Rectal smooth muscle tissue (tissue), 1 donor: ENCODE data around the gene FAM149B1.

Experiments used
- H3K27ac ChIP-seq: one replicate; pipeline ENCODE4 v1.7.0; 2013; ENCODE audit warnings: low read depth, low read length, inconsistent platforms
- H3K27me3 ChIP-seq: one replicate; pipeline ENCODE4 v1.7.0; 2013; ENCODE audit warnings: low read length; ENCODE audit not compliant: control insufficient read depth, insufficient read depth
- H3K36me3 ChIP-seq: one replicate; pipeline ENCODE4 v1.7.0; 2013; ENCODE audit warnings: low read length; ENCODE audit not compliant: control insufficient read depth, insufficient read depth
- H3K4me1 ChIP-seq: one replicate; pipeline ENCODE4 v1.7.0; 2013; ENCODE audit warnings: low read length; ENCODE audit not compliant: control insufficient read depth, insufficient read depth
- H3K4me3 ChIP-seq: one replicate; pipeline ENCODE4 v1.7.0; 2013; ENCODE audit warnings: low read length
- H3K9ac ChIP-seq: one replicate; pipeline ENCODE4 v1.7.0; 2013; ENCODE audit warnings: low read length

Gene FAM149B1

DNA sequence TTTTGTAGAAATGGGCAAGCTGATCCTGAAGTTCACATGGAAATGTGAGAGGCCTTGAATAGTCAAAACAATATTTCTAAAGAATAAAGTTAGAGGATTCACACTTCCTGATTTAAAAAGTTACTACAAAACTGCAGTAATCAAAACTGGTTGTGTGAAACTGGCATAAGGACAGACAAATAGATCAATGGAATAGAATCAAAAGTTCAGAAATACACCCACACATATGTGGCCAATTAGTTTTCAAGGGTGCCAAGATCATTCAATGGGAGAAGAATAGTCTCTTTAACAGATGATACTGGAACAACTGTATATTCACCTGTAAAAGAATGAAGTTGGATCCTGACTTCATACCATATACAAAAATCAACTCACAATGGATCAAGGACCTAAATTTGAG is 51.5 kb downstream of the FAM149B1 start:
- Histone ChIP-seq H3K36me3 (peaks cover 8% of the 10 kb centered on the region), H3K27me3 (no peaks in the 10 kb centered on the region)

DNA sequence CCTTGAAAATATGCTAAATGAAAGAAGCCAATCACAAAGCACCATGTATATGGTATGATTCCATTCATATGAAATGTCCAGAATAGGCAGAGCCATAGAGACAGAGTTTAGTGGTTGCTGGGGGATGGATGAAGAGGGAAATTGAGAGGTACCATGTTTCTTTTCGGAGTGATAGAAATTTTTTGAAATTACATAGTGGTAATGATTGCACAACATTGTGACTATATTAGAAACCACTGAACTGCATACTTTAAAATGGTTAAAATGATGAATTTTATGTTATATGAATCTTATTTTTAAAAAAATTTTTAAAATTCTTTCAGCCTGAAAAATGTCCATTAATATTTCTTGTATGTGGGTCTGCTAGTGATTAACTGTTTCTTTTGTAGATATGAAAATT is 53.1 kb downstream of the FAM149B1 start:
- Histone ChIP-seq H3K27ac (no peak overlapping the region), H3K4me3 (no peak overlapping the region), H3K36me3 (peaks cover 8% of the 10 kb centered on the region), H3K9ac (no peak overlapping the region), H3K27me3 (no peaks in the 10 kb centered on the region), H3K4me1 (no peaks in the 10 kb centered on the region)

More for the DNA sequence above, 51.5 kb downstream of the FAM149B1 start:
- Histone ChIP-seq H3K9ac (no peak overlapping the region), H3K27ac (no peak overlapping the region), H3K4me3 (no peak overlapping the region), H3K4me1 (no peaks in the 10 kb centered on the region)

DNA sequence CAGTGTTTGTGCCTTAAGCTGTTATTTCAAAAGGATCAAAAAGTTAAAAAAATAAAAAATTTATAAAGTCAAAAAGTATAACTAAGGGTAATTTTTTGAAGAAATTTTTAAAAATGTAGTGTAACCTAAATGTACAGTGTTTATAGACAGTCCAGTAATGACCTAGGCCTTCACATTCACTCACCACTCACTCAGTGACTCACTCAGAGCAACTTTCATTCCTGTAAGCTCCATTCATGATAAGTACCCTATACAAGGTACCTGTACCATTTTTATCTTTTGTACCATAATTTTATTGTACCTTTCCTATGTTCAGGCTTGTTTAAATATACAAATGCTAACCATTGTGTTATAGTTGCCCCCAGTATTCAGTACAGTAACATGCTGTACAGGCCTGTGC is 57.6 kb downstream of the FAM149B1 start:
- no peaks in the 10 kb centered on the region for H3K4me1 ChIP-seq

DNA sequence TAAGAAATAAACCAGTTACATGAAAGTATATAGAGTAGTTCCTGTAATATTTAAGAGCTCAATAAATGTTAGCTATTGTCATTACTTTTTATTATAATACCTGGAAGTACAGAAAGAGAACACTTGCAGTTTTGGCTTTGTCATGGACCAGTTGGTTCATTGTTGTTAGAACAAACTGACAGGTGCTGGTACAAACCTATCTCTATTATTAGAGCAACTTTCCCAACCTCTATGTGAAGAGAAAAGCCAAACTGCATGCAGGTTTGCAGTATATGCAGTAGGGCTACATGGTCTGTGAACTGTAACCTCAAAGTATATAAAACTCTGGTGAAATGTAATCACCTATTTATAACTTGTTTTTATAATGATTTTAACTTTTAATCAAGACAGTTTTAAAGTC is 58.7 kb downstream of the FAM149B1 start:
- Histone ChIP-seq H3K27me3 (no peaks in the 10 kb centered on the region), H3K4me3 (no peak overlapping the region), H3K4me1 (no peaks in the 10 kb centered on the region), H3K36me3 (peaks cover 5% of the 10 kb centered on the region), H3K27ac (no peak overlapping the region), H3K9ac (no peak overlapping the region)

More for the DNA sequence above, 57.6 kb downstream of the FAM149B1 start:
- H3K4me3 ChIP-seq: no peak overlapping the region
- H3K9ac ChIP-seq: no peak overlapping the region
- peaks cover 5% of the 10 kb centered on the region for H3K36me3 ChIP-seq
- H3K27me3 ChIP-seq: no peaks in the 10 kb centered on the region
- no peak overlapping the region for H3K27ac ChIP-seq

DNA sequence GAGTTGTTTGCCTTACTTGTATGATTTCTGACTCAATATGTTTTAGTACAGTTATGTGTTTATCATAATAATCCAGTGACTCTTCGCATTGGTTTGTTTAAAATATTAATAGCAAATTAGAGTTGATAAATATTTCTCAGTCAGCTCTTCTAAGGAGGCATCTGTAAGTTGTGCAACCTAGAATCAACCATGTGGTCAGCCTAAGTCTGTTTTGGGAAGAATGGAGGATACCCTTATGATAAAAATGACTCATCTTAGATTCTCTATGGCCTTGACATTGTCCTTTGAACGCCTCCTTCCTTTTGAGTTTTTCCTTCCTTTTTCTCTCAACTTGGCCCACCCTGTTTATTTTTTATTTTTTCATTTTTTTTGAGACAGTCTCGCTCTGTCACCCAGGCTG is 60.3 kb downstream of the FAM149B1 start:
- Histone ChIP-seq H3K4me3 (no peak overlapping the region), H3K27ac (no peak overlapping the region), H3K36me3 (peaks cover 7% of the 10 kb centered on the region), H3K9ac (no peak overlapping the region), H3K4me1 (no peaks in the 10 kb centered on the region), H3K27me3 (no peaks in the 10 kb centered on the region)

DNA sequence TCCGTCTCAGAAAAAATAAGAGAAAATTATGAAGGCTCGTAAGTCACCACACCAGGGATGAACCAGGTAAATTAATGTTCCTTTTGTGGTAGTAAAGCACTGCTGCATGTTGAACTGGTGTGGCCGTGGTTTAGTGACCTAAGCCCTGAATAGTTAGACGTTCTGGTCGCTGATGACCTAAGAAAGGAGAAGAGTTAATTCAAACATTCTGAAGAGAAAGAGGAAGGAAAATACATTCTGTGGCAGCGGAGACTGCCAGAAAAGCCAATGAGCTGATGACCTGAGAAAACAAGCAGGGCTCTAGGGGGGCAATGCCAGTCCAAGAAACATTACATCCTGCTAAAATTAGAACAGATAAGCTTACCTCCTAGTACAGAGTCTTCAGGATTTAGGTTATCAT is 61.6 kb downstream of the FAM149B1 start:
- H3K9ac ChIP-seq: no peak overlapping the region
- H3K27ac ChIP-seq: no peak overlapping the region
- no peaks in the 10 kb centered on the region for H3K27me3 ChIP-seq
- no peaks in the 10 kb centered on the region for H3K4me1 ChIP-seq
- H3K36me3 ChIP-seq: peaks cover 7% of the 10 kb centered on the region
- no peak overlapping the region for H3K4me3 ChIP-seq

DNA sequence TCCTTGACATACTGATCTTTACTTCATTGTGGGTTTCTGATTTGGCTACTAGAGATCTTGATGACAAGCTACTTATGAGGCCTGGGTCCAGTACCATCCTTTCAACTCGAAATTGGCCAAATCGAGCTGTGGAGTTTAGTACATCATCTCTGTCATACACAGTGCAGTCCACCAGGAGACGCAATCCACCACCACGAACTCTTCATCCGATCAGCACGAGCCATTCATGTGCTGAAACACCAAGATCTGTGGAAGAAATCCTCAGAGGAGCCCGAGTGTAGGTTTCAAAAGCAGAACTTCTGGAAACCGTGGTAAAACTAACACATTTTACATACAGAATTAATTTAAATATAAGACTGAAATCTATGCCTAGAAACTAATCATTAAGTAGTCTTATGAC is 65.0 kb downstream of the FAM149B1 start:
- Histone ChIP-seq H3K4me1 (no peaks in the 10 kb centered on the region), H3K27ac (no peak overlapping the region), H3K27me3 (no peaks in the 10 kb centered on the region), H3K36me3 (peaks cover 7% of the 10 kb centered on the region), H3K9ac (no peak overlapping the region), H3K4me3 (no peak overlapping the region)

DNA sequence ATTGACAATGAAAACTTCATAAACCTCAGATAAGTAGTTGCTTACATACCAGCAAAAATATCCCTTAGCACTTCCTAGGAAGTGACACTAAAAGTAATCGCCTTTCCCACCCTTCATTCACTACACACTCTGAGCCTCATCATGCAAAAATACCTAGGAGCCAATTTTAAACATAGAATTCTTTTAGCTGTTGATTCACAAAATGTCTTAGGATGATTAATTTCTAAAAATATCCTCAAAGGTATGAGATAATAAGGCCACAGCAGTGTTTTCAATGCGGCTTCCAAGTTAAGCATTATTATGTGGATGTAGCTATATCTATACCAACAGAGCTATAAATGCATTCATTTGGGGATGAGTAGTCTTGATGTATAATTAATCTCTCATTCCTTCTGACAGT is 66.0 kb downstream of the FAM149B1 start:
- H3K4me1 ChIP-seq: no peaks in the 10 kb centered on the region
- peaks cover 7% of the 10 kb centered on the region for H3K36me3 ChIP-seq
- no peak overlapping the region for H3K9ac ChIP-seq
- no peak overlapping the region for H3K4me3 ChIP-seq
- H3K27me3 ChIP-seq: no peaks in the 10 kb centered on the region
- no peak overlapping the region for H3K27ac ChIP-seq

DNA sequence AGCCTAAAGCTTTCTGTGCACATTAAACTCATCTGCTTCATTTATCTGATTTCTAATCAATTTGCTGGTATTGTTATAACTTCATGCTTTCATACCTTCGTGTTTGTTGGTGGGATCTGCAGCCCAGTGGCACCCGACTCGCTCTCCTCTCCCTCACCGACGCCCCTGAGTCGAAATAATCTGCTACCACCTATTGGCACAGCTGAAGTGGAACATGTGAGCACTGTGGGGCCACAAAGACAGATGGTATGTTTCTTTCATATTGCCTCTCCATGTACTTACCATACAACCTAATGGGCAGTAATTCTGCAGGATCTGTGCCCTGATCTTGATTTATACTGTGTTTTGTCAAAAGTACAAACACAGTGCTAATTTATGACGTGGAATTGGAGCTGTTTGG is 66.8 kb downstream of the FAM149B1 start:
- no peaks in the 10 kb centered on the region for H3K4me1 ChIP-seq
- no peak overlapping the region for H3K9ac ChIP-seq
- H3K27ac ChIP-seq: no peak overlapping the region
- H3K4me3 ChIP-seq: no peak overlapping the region
- H3K36me3 ChIP-seq: peaks cover 7% of the 10 kb centered on the region
- H3K27me3 ChIP-seq: no peaks in the 10 kb centered on the region

DNA sequence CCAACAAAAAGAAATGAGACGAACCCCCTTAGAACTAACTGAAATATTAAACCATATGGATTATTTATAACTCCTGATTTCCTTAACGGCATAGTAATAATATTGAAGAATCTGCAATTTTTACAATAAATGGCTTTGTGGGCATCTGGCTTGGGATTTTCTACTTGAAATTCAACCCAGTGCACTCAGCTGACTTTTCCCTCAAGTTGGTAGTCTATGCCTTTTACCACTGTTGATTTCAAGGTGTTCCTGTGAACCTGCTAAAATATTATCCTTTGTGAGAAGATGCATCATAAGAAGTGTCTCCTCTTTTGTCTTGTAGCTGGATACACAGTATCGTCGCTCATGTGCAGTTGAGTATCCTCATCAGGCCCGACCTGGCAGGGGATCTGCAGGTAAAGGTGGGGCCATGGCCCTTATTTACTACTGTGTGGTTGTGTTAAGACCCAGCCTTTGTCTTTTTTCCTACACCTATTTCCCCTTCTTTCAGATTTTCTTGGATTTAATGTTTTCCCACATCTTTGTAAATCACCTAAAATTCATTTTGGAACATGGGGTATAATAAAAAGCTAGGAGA is 71.2 kb downstream of the FAM149B1 start:
- Histone ChIP-seq H3K27ac (no peak overlapping the region), H3K27me3 (no peaks in the 10 kb centered on the region), H3K36me3 (peaks cover 8% of the 10 kb centered on the region), H3K9ac (no peak overlapping the region), H3K4me1 (no peaks in the 10 kb centered on the region), H3K4me3 (no peak overlapping the region)

DNA sequence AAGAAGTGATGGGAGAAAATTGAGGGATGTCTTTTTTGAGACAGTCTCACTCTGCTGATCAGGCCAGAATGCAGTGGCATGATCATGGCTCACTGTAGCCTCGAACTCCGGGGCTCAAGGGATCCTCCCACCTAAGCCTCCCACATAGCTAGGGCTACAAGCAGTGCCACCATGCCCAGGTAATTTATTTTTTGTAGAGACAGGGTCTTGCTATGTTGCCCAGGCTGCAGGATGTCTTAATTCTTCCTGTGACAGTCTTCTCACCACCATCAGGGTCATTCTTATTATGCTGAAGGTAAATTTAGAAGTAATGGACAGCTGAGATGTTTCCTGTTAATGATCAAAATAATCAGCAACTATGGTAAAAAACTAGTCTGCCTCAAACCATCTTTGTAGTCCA is 72.0 kb downstream of the FAM149B1 start:
- H3K9ac ChIP-seq: no peak overlapping the region
- no peaks in the 10 kb centered on the region for H3K27me3 ChIP-seq
- H3K36me3 ChIP-seq: peaks cover 11% of the 10 kb centered on the region
- no peaks in the 10 kb centered on the region for H3K4me1 ChIP-seq
- H3K4me3 ChIP-seq: no peak overlapping the region
- H3K27ac ChIP-seq: no peak overlapping the region

DNA sequence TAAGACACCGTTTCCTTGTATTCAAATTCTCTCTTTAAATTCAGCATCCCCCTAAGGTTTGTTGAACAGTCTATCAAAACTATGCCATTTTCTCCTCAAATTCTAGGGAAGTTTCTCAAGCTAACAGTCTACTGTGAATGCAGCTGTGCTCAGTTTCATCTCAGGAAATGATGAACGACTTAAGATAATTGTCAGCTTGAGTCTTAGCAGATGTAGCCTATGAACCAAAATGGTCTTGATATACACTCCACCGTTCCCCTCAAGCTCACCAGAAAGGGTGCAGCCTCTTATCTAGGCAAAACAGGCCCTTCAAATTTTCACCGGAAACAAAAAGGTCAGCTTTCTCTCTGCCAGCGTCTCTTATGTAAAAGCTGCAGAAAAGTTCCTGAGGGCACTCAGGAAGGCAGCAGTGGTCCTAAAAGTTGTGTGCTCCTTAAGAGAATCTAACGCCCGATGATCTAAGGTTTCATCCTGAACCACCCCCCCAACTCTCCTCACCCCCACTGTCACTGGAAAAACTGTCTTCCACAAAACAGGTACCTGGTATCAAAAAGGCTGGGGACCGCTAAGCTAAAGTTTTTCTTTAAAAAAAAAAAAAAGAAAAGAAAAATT is 77.1 kb downstream of the FAM149B1 start:
- no peak overlapping the region for H3K9ac ChIP-seq
- peaks cover 11% of the 10 kb centered on the region for H3K36me3 ChIP-seq
- H3K27me3 ChIP-seq: no peaks in the 10 kb centered on the region
- peaks cover 8% of the 10 kb centered on the region for H3K4me1 ChIP-seq
- no peak overlapping the region for H3K4me3 ChIP-seq
- no peak overlapping the region for H3K27ac ChIP-seq

DNA sequence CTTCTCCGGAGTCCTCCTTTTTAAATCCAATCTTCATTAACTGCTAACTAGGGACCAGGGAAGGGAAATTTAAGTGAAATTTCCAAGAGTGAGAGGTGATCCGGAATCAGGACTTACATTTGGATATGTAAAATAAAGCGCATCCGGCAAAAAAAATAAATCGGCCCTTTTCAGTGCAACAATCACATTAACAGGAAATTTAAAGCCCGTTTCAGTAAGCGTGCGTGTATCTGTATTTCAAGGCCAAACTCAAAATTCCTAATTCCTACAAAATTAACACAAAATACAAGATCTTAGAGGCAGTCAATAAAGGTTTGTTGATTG is 78.4 kb downstream of the FAM149B1 start:
- peaks cover 8% of the 10 kb centered on the region for H3K4me1 ChIP-seq
- H3K36me3 ChIP-seq: peaks cover 11% of the 10 kb centered on the region
- H3K9ac ChIP-seq: peak overlapping the region; percentile 68
- peak overlapping the region; percentile 95 for H3K4me3 ChIP-seq
- peak overlapping the region; percentile 63 for H3K27ac ChIP-seq
- no peaks in the 10 kb centered on the region for H3K27me3 ChIP-seq
